Keratinocyte (primary cell): ENCODE measurements around the gene RAI14.

ENCODE experiments used
- CTCF ChIP-seq, 3 experiments: IDR thresholded peaks in 1 of 3; conservative IDR thresholded peaks in 1 of 3; optimal IDR thresholded peaks in 1 of 3; 2 replicates in 2 of 3; 3 replicates in 1 of 3; pipeline versions ENCODE3 to v1.5.1; 2011; ENCODE audit warnings: low read length in 3 of 3, mild to moderate bottlenecking in 3 of 3, moderate library complexity in 2 of 3, control low read depth in 1 of 3, inconsistent platforms in 1 of 3; ENCODE audit not compliant: insufficient read depth in 2 of 3; ENCODE audit errors: extremely low read depth in 1 of 3
- EZH2 ChIP-seq: IDR thresholded peaks from one replicate; pipeline ENCODE4 v1.6.1; 2012; ENCODE audit warnings: inconsistent platforms, mild to moderate bottlenecking, low read length, moderate library complexity

- no peak for TF ChIP-seq CTCF (optimal IDR thresholded peaks at IDR 0.05 in 1 of 3, IDR thresholded peaks at IDR 0.05 in 1 of 3, conservative IDR thresholded peaks at IDR 0.05 in 1 of 3; ENCODE audit: extremely low read depth in 1 of 3, insufficient read depth in 2 of 3, low read length in 3 of 3)
- TF ChIP-seq EZH2: no peak
Observed at GRCh38 chr5:34832568-34832967, 176.4 kb downstream of the RAI14 start.
